ENCODE results near the gene MYEF2.

- TF ChIP-seq CTCF (IDR thresholded peaks at IDR 0.05) (no peak), EP300 (IDR thresholded peaks at IDR 0.05; ENCODE audit: borderline replicate concordance in 1 of 2, low read depth in 1 of 2, low read length in 1 of 2) (no peak)
Observed at GRCh38 chr15:48143856-48144255, 34.2 kb downstream of the MYEF2 start.
